BJ (cell line): ENCODE data around the gene MSH3. TPM values are rescaled to one million over a fixed set of nuclear protein-coding genes. Genes with fewer than 3 reads are reported as not detected.
"Not testable (repeated sequence)": the region's sequence is repeated elsewhere in the genome, so short reads cannot be mapped to it uniquely, and the experiment has no call there.

Source experiments
- CTCF ChIA-PET: fragments of 350-600 bp; formaldehyde crosslinking; extraction: SDS; loops from one replicate; lab custom pipeline; 2021; ENCODE audit warnings: antibody characterized with exemption, inconsistent platforms; lab: Yijun Ruan, JAX
- POLR2A ChIA-PET: fragments of 300-600 bp; sonication (Branson Sonifier 250); formaldehyde crosslinking; extraction: SDS; loops from one replicate; lab custom pipeline; 2021; ENCODE audit warnings: antibody characterized with exemption; lab: Charles Lee
- DNase-seq: peaks from one replicate; pipeline ENCODE4 v3.0.0-alpha.2; 2011; ENCODE audit warnings: low read depth
- H3K27me3 ChIP-seq: 2 replicates; pipeline ENCODE4 v1.6.0; 2011; ENCODE audit warnings: low read length; ENCODE audit not compliant: control insufficient read depth, insufficient read depth
- H3K36me3 ChIP-seq: 2 replicates; pipeline ENCODE4 v1.5.1; 2011; ENCODE audit warnings: low read length; ENCODE audit not compliant: control insufficient read depth, insufficient read depth
- H3K4me3 ChIP-seq: 2 replicates; pipeline ENCODE4 v1.5.1; 2011; ENCODE audit warnings: low read depth, mild to moderate bottlenecking, control low read depth, low read length
- CTCF ChIP-seq: IDR thresholded peaks from 2 replicates; pipeline ENCODE4 v1.5.1; 2011; ENCODE audit warnings: low read depth, mild to moderate bottlenecking, control low read depth, inconsistent platforms, low read length, moderate library complexity; ENCODE audit not compliant: insufficient read depth
- polyA plus RNA-seq: library from polyadenylated mRNA; depleted of rRNA; stranded (reverse); fragments of >200 nt; gene quantifications from 2 replicates; pipeline ENCODE4 v1.2.3, GENCODE V29; 2011

MSH3 gene
- polyA plus RNA-seq, 1 experiment: 4.0 TPM

- POLR2A ChIA-PET: no interaction called here
- CTCF ChIA-PET: no interaction called here
These were observed 231.0 kb downstream of the MSH3 start for GRCh38 chr5:80885396-80886000.

GRCh38 chr5:80894083-80894482 is 239.6 kb downstream of the MSH3 start:
- CTCF ChIA-PET: no interaction called here
- Histone ChIP-seq H3K4me3 (no peak overlapping the region), H3K36me3 (no peaks in the 10 kb centered on the region), H3K27me3 (no peaks in the 10 kb centered on the region)
- POLR2A ChIA-PET: no interaction called here
- no peak for TF ChIP-seq CTCF
- no peak for DNase-seq

More at GRCh38 chr5:80885396-80886000, 231.0 kb downstream of the MSH3 start:
- Histone ChIP-seq H3K27me3 (no peaks in the 10 kb centered on the region), H3K36me3 (no peaks in the 10 kb centered on the region), H3K4me3 (no peak overlapping the region)
- DNase-seq: no peak
- no peak for TF ChIP-seq CTCF

GRCh38 chr5:80895523-80895922 is 241.1 kb downstream of the MSH3 start:
- POLR2A ChIA-PET: no interaction called here
- TF ChIP-seq CTCF: no peak
- Histone ChIP-seq H3K4me3 (no peak overlapping the region), H3K36me3 (no peaks in the 10 kb centered on the region), H3K27me3 (no peaks in the 10 kb centered on the region)
- CTCF ChIA-PET: no interaction called here
- DNase-seq: no peak

- POLR2A ChIA-PET, H3K36me3 ChIP-seq, H3K27me3 ChIP-seq, DNase-seq, H3K4me3 ChIP-seq: not testable (repeated sequence)
- CTCF ChIA-PET: interaction anchor here (1.3 kb wide), 1 partner anchor 14 kb away, joined by 3 read pairs; no protein-coding TSS in a partner anchor
These were observed 248.2 kb downstream of the MSH3 start for GRCh38 chr5:80902624-80903023.

GRCh38 chr5:80904533-80905187 is 250.2 kb downstream of the MSH3 start:
- TF ChIP-seq CTCF: no peak
- no peaks in the 10 kb centered on the region for H3K36me3 ChIP-seq
- ChIA-PET POLR2A (interaction anchor here (0.6 kb wide), 1 partner anchor 222 kb away, joined by 4 read pairs; no protein-coding TSS in a partner anchor), CTCF (interaction anchor here (0.5 kb wide), 1 partner anchor 70 kb away, joined by 3 read pairs; no protein-coding TSS in a partner anchor)
- no peak overlapping the region for H3K4me3 ChIP-seq
- DNase-seq: no peak
- no peaks in the 10 kb centered on the region for H3K27me3 ChIP-seq
